AG09309 (cell line): Measurements from ENCODE around the gene DNAH10.

Source experiments
- DNase-seq: peaks from one replicate; pipeline ENCODE4 v3.0.0-alpha.2; 2010; ENCODE audit warnings: low read depth
- H3K4me3 ChIP-seq: 2 replicates; pipeline ENCODE4 v1.5.1; 2011; ENCODE audit warnings: mild to moderate bottlenecking, low read depth, low read length, moderate library complexity; ENCODE audit not compliant: control insufficient read depth
- TF ChIP-seq, protein P1 (sequence below): IDR thresholded peaks from 2 replicates; pipeline ENCODE4 v1.5.1; 2011; ENCODE audit warnings: mild to moderate bottlenecking, low read depth, low read length, inconsistent platforms; ENCODE audit not compliant: insufficient read depth, control insufficient read depth; ENCODE audit errors: missing control alignments

The DNAH10 gene

GRCh38 chr12:123833830-123834229 is 71.7 kb downstream of the DNAH10 start:
- DNase-seq = no peak
- TF ChIP-seq, protein P1, sequence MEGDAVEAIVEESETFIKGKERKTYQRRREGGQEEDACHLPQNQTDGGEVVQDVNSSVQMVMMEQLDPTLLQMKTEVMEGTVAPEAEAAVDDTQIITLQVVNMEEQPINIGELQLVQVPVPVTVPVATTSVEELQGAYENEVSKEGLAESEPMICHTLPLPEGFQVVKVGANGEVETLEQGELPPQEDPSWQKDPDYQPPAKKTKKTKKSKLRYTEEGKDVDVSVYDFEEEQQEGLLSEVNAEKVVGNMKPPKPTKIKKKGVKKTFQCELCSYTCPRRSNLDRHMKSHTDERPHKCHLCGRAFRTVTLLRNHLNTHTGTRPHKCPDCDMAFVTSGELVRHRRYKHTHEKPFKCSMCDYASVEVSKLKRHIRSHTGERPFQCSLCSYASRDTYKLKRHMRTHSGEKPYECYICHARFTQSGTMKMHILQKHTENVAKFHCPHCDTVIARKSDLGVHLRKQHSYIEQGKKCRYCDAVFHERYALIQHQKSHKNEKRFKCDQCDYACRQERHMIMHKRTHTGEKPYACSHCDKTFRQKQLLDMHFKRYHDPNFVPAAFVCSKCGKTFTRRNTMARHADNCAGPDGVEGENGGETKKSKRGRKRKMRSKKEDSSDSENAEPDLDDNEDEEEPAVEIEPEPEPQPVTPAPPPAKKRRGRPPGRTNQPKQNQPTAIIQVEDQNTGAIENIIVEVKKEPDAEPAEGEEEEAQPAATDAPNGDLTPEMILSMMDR = no peak
- H3K4me3 ChIP-seq = no peak overlapping the region

DNA sequence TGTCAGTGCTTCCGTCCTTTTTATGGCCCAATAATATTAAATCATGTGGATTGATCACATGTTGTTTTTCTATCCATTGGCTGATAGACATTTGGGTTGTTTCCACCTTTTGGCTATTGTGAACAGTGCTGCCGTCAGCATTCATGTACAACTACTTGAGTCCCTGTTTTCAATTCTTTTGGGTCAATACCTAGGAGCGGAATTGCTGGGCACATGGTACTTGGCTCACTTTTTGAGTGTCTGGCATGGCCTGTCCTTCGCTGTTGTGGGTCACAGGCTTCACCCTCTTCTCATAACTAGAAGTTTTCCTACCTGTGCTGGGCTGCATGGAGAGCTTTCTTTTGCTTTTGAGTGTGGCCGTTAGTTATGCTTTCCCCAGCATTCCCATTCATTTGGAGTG is 72.7 kb downstream of the DNAH10 start:
- TF ChIP-seq, protein P1 = no peak
- DNase-seq = no peak

GRCh38 chr12:123836292-123836691 is 74.2 kb downstream of the DNAH10 start:
- H3K4me3 ChIP-seq = no peak overlapping the region
- DNase-seq = no peak
- TF ChIP-seq, protein P1 = no peak

More for the DNA sequence above, 72.7 kb downstream of the DNAH10 start:
- H3K4me3 ChIP-seq = no peak overlapping the region

DNA sequence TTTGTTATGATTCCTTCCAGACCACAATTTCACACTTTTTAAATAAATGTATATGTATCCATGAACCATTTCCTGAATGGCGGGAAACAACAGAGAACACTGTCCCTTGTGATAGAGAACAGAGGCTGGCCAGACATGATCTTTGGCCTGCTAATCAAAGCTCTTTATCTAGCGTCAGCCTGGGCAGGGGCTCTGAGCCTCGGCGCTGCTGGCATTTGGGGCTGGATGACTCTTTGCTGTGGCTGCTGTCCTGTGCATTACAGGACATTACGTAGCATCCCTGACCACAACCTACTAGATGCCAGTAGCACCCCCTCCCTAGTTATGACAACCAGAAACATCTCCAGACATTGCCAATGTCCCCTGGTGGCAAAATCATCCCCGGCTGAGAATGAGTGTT is 77.7 kb downstream of the DNAH10 start:
- TF ChIP-seq, protein P1 = no peak
- DNase-seq = no peak
- no peak overlapping the region for H3K4me3 ChIP-seq

GRCh38 chr12:123840765-123841425 is 78.8 kb downstream of the DNAH10 start:
- no peak for DNase-seq
- no peak overlapping the region for H3K4me3 ChIP-seq
- TF ChIP-seq, protein P1 = no peak

GRCh38 chr12:123843912-123844748 is 82.0 kb downstream of the DNAH10 start:
- TF ChIP-seq, protein P1 = no peak
- H3K4me3 ChIP-seq = no peak overlapping the region
- DNase-seq = no peak
